Measurements from ENCODE around the gene NPHS2. TPM values are rescaled to one million over a fixed set of nuclear protein-coding genes. Genes with fewer than 3 reads are reported as not detected.

The NPHS2 gene
- total and polyA plus RNA-seq, 2 of the 4 experiments (the other 2 are of a cell fraction): not detected

Small RNA genes within 50 kb of the gene (microRNA-seq; reads per million reads assigned to microRNA genes)
- gene RNU5F-2P (ENCODE audit: insufficient read depth, insufficient read length): not detected

Small RNA genes within 50 kb of the gene (small RNA-seq; reads per million reads assigned to genes)
- 0 to 0.60 (median 0) reads per million in 5 experiments for gene RNU5F-2P

Other genes starting within 250 kb of the NPHS2 start
- gene AXDND1, start 210.0 kb downstream of the NPHS2 start, total RNA-seq (2012; rRNA removed): under 0.01 TPM in 1 of 2 replicates, not detected in the other
- gene AXDND1, start 210.0 kb downstream of the NPHS2 start, polyA plus RNA-seq (2012; rRNA removed): not detected in 2 replicates
- not detected in 2 replicates for gene TDRD5, start 15.9 kb upstream of the NPHS2 start, total RNA-seq (2012; rRNA removed)
- gene TDRD5, start 15.9 kb upstream of the NPHS2 start, polyA plus RNA-seq (2012; rRNA removed): not detected in 2 replicates
- not detected in 2 replicates for gene FAM163A, start 167.3 kb upstream of the NPHS2 start, total RNA-seq (2012; rRNA removed)
- gene FAM163A, start 167.3 kb upstream of the NPHS2 start, polyA plus RNA-seq (2012; rRNA removed): not detected in 2 replicates

Data from IMR-90 (cell line).